Measurements from ENCODE around the gene RPL10. TPM values are rescaled to one million over a fixed set of nuclear protein-coding genes. Genes with fewer than 3 reads are reported as not detected.
A peak's percentile ranks its signal among the peaks of the same experiment; 100 is the strongest.

RPL10 gene
- total and polyA plus RNA-seq, 2 of the 13 experiments (the other 11 are each of a cell fraction or from before 2014, with no cell fraction given): 2,381 to 4,713 TPM

DNA sequence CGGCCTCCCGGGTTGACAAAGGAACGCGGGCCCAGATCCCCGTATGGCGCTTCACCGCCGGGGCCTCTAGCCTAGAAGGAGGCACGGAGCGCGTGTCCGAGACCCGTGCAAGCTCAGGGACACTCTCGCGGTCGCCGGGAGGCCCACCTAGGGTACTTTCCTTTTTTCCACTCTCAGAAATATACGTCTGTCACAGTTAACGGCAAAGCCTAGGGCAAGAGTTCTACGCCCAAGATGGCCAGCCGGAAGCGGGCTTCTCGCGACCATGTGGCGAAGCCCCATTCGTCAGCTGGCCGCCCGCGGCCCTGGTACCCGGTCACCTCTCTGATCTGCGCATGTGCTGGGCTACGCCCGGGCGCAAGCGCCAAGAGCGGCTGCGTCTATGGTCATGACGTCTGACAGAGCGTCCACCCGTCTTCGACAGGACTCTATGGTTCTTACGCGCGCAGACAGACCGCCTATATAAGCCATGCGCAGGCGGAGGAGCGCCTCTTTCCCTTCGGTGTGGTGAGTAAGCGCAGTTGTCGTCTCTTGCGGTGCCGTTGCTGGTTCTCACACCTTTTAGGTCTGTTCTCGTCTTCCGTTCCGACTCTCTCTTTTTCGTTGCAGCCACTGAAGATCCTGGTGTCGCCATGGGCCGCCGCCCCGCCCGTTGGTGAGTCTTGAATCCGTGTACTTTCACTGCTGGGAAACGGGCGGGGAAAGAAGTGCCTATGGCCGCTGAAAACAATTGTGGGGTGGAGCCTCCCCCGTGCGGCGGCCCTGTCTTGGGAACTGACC is at the start of gene RPL10 (continued):
- TF ChIP-seq ZNF451 (CRISPR knock-in tag; IDR thresholded peaks at IDR 0.05) (no peak), NONO (IDR thresholded peaks at IDR 0.05) (no peak), NONO (CRISPR knock-in tag; conservative IDR thresholded peaks at IDR 0.05) (peak; percentile 19; the same call in 1 of the 2 replicates), ZNF343 (CRISPR knock-in tag; IDR thresholded peaks at IDR 0.05) (no peak), ZNF251 (CRISPR knock-in tag; IDR thresholded peaks at IDR 0.05) (no peak), ASH2L (IDR thresholded peaks at IDR 0.05; ENCODE audit: insufficient read length, low read depth, low read length) (peak; percentile 43), ZNF644 (CRISPR knock-in tag; IDR thresholded peaks at IDR 0.05; ENCODE audit: low read depth) (no peak), TGIF2 (CRISPR knock-in tag; IDR thresholded peaks at IDR 0.05) (peak; percentile 52; the same call in 1 of the 2 replicates), ZNF773 (CRISPR knock-in tag; IDR thresholded peaks at IDR 0.05; ENCODE audit: borderline replicate concordance) (no peak), ZNF567 (CRISPR knock-in tag; IDR thresholded peaks at IDR 0.05; ENCODE audit: borderline replicate concordance) (no peak), NFIC (IDR thresholded peaks at IDR 0.05; ENCODE audit: low read length) (no peak), SP1 (IDR thresholded peaks at IDR 0.05) (no peak), SP1 (CRISPR knock-in tag; IDR thresholded peaks at IDR 0.05) (peak; percentile 33; the same call in 1 of the 2 replicates), ZNF33B (CRISPR knock-in tag; IDR thresholded peaks at IDR 0.05) (no peak), PRMT3 (CRISPR knock-in tag; IDR thresholded peaks at IDR 0.05; ENCODE audit: borderline replicate concordance, low read depth) (no peak), ZFP62 (CRISPR knock-in tag; IDR thresholded peaks at IDR 0.05) (no peak), ZNF562 (CRISPR knock-in tag; IDR thresholded peaks at IDR 0.05; ENCODE audit: borderline replicate concordance) (no peak)
- TF ChIP-seq, protein P1, sequence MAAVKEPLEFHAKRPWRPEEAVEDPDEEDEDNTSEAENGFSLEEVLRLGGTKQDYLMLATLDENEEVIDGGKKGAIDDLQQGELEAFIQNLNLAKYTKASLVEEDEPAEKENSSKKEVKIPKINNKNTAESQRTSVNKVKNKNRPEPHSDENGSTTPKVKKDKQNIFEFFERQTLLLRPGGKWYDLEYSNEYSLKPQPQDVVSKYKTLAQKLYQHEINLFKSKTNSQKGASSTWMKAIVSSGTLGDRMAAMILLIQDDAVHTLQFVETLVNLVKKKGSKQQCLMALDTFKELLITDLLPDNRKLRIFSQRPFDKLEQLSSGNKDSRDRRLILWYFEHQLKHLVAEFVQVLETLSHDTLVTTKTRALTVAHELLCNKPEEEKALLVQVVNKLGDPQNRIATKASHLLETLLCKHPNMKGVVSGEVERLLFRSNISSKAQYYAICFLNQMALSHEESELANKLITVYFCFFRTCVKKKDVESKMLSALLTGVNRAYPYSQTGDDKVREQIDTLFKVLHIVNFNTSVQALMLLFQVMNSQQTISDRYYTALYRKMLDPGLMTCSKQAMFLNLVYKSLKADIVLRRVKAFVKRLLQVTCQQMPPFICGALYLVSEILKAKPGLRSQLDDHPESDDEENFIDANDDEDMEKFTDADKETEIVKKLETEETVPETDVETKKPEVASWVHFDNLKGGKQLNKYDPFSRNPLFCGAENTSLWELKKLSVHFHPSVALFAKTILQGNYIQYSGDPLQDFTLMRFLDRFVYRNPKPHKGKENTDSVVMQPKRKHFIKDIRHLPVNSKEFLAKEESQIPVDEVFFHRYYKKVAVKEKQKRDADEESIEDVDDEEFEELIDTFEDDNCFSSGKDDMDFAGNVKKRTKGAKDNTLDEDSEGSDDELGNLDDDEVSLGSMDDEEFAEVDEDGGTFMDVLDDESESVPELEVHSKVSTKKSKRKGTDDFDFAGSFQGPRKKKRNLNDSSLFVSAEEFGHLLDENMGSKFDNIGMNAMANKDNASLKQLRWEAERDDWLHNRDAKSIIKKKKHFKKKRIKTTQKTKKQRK (IDR thresholded peaks at IDR 0.05; ENCODE audit: low read length): no peak
- TF ChIP-seq, protein P2, sequence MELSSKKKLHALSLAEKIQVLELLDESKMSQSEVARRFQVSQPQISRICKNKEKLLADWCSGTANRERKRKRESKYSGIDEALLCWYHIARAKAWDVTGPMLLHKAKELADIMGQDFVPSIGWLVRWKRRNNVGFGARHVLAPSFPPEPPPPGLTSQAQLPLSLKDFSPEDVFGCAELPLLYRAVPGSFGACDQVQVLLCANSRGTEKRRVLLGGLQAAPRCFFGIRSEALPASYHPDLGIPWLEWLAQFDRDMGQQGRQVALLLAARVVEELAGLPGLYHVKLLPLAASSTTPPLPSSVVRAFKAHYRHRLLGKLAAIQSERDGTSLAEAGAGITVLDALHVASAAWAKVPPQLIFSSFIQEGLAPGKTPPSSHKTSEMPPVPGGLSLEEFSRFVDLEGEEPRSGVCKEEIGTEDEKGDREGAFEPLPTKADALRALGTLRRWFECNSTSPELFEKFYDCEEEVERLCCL (CRISPR knock-in tag; IDR thresholded peaks at IDR 0.05; ENCODE audit: borderline replicate concordance): no peak
- TF ChIP-seq, protein P3, sequence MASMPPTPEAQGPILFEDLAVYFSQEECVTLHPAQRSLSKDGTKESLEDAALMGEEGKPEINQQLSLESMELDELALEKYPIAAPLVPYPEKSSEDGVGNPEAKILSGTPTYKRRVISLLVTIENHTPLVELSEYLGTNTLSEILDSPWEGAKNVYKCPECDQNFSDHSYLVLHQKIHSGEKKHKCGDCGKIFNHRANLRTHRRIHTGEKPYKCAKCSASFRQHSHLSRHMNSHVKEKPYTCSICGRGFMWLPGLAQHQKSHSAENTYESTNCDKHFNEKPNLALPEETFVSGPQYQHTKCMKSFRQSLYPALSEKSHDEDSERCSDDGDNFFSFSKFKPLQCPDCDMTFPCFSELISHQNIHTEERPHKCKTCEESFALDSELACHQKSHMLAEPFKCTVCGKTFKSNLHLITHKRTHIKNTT (CRISPR knock-in tag; IDR thresholded peaks at IDR 0.05): no peak
- TF ChIP-seq, protein P4, sequence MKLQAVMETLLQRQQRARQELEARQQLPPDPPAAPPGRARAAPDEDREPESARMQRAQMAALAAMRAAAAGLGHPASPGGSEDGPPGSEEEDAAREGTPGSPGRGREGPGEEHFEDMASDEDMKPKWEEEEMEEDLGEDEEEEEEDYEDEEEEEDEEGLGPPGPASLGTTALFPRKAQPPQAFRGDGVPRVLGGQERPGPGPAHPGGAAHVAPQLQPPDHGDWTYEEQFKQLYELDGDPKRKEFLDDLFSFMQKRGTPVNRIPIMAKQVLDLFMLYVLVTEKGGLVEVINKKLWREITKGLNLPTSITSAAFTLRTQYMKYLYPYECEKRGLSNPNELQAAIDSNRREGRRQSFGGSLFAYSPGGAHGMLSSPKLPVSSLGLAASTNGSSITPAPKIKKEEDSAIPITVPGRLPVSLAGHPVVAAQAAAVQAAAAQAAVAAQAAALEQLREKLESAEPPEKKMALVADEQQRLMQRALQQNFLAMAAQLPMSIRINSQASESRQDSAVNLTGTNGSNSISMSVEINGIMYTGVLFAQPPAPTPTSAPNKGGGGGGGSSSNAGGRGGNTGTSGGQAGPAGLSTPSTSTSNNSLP (IDR thresholded peaks at IDR 0.05; ENCODE audit: low read depth, low read length): no peak
- TF ChIP-seq, protein P5, sequence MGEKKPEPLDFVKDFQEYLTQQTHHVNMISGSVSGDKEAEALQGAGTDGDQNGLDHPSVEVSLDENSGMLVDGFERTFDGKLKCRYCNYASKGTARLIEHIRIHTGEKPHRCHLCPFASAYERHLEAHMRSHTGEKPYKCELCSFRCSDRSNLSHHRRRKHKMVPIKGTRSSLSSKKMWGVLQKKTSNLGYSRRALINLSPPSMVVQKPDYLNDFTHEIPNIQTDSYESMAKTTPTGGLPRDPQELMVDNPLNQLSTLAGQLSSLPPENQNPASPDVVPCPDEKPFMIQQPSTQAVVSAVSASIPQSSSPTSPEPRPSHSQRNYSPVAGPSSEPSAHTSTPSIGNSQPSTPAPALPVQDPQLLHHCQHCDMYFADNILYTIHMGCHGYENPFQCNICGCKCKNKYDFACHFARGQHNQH (CRISPR knock-in tag; IDR thresholded peaks at IDR 0.05): peak; percentile 43; the same call in 1 of the 2 replicates

All from HepG2 (cell line).